Stimulated activated CD4-positive, alpha-beta T cell treated with anti-CD3 and anti-CD28 coated beads, Interleukin-4, amount 100 ng/mL, for 24 hours (primary cell): ENCODE results near the gene SRPK1.

Experiments
- DNase-seq: peaks from one replicate; pipeline ENCODE4 v3.0.0-alpha.2; 2020

SRPK1 gene

GRCh38 chr6:35809809-35810208, 111.1 kb downstream of the SRPK1 start:
- DNase-seq: no peak

- DNase-seq: no peak
These were observed 112.2 kb downstream of the SRPK1 start for GRCh38 chr6:35808688-35809087.

GRCh38 chr6:35804996-35805736, 115.7 kb downstream of the SRPK1 start, which contains the start of gene LHFPL5:
Gene LHFPL5, plus strand, starts transcription at chr6:35805352. Its CDS starts 319 bp downstream, at chr6:35805671.
- peak; percentile 31 for DNase-seq

GRCh38 chr6:35801148-35801547, 119.8 kb downstream of the SRPK1 start:
- no peak for DNase-seq

GRCh38 chr6:35798706-35799105, 122.2 kb downstream of the SRPK1 start:
- DNase-seq: no peak

- DNase-seq: no peak
These were observed 122.9 kb downstream of the SRPK1 start for GRCh38 chr6:35797837-35798526.

GRCh38 chr6:35796236-35796635, 124.7 kb downstream of the SRPK1 start:
- no peak for DNase-seq

- no peak for DNase-seq
These were observed 125.3 kb downstream of the SRPK1 start for GRCh38 chr6:35795453-35796071.

- no peak for DNase-seq
These were observed 126.1 kb downstream of the SRPK1 start for GRCh38 chr6:35794536-35795452.

GRCh38 chr6:35790683-35791082, 130.2 kb downstream of the SRPK1 start:
- DNase-seq: no peak

- DNase-seq: no peak
These were observed 132.4 kb downstream of the SRPK1 start for GRCh38 chr6:35788423-35788982.

- DNase-seq: no peak
These were observed 133.4 kb downstream of the SRPK1 start for GRCh38 chr6:35787266-35788218.

- DNase-seq: no peak
These were observed 134.1 kb downstream of the SRPK1 start for GRCh38 chr6:35786810-35787209.

GRCh38 chr6:35786272-35786671, 134.6 kb downstream of the SRPK1 start:
- DNase-seq: no peak

GRCh38 chr6:35784200-35784599, 136.7 kb downstream of the SRPK1 start:
- no peak for DNase-seq
